Urothelium cell line (cell line): Measurements from ENCODE around the gene BCL7A.
A peak's percentile ranks its signal among the peaks of the same experiment; 100 is the strongest.

Source experiments
- DNase-seq: peaks from one replicate; pipeline ENCODE4 v3.0.0; 2011; ENCODE audit warnings: low spot score, mixed read lengths
- FAIRE-seq: peaks from 2 replicates; lab custom pipeline; 2011; peaks lifted over from hg19 to GRCh38; lab: Jason Lieb, UNC

Gene BCL7A

DNA sequence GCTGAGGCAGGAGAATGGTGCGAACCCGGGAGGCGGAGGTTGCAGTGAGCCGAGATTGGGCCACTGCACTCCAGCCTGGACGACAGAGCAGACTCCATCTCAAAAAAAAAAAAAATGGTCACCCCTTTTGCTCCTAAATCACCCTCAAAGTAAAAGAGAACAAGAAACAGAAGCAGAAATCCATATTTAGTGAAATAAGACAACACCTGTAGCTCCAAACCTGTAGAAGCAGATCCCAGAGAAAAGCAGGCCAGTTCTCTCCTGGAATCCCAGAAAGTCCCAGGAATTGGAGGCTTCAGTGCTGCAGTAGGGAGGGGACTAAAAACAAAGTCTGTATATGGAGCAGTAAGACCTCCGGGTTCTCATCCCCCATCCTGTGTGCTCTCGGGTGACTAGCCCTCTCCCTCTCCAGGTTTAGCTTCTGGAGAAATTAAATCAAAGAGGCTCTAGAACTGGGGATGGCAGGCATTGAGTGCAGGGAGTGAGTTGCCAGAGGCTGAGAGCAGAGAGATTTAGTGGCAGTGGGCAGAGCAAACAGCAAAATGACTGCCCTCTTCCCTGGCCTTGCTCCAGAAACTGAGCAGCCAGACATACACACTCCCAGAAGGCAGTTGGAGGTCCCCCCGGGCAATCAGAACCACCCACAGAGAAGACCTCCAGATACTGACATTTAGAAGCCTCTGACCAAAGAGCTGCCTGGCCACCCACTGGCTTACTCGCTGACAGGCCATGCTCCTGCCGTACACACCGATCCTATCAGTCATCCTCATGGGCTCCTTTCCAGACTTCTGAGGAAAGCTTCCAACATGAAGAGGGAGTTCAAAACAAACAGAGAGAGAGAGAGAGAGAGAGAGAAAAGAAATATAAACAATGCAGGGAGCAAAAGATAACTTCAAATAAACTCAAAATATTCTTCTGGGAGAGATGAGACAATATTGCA, 50.6 kb downstream of the BCL7A start:
- DNase-seq (no peak), FAIRE-seq (no peak)

DNA sequence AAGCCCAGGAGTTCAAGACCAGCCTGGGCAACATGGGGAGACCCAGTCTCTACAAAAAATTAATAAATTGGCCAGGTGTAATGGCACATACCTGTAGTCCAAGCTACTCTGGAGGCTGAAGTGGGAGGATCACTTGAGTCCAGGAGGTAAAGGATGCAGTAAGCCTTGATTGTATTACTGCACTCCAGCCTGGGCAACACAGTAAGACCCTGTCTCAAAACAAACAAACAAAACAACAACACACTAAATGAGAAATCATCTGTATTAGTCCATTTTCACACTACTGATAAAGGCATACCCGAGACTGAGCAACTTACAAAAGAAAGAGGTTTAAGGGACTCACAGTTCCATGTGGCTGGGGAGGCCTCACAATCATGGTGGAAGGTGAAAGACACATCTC, 52.1 kb downstream of the BCL7A start:
- no peak for DNase-seq
- FAIRE-seq: no peak

DNA sequence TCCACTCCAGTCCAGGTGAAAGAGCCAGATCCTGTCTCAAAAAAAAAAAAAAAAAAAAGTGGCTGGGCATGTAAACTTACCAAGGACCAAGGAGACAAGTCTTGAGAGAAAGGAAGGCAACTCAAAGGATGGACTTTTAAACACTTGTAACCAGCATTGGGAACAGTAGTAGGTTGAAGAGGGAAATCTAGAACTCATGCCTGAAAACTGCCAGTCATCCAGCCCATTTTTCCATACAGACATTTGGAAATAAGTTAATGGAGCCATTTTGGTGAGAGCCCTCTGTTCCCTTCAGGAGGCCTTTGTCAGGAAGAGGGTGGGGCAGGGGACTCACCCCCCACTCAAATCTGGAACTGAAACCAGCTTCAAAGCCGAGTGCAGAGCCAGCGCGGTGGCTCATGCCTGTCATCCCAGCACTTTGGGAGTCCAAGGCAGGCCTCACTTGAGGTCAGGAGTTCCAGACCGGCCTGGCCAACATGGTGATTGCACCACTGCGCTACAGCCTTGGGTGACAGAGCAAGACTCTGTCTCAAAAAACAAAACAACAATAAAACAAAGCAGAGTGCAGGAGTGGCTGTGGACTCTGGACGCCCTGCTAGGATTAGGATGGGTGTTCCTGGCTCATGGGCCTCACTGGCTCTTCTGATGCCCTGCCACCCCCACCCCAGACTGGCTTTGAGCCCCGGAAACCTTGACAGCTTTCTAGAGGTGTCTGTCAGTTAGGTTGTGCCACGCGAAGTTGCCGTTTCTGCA, 55.2 kb downstream of the BCL7A start:
- DNase-seq (no peak), FAIRE-seq (no peak)

DNA sequence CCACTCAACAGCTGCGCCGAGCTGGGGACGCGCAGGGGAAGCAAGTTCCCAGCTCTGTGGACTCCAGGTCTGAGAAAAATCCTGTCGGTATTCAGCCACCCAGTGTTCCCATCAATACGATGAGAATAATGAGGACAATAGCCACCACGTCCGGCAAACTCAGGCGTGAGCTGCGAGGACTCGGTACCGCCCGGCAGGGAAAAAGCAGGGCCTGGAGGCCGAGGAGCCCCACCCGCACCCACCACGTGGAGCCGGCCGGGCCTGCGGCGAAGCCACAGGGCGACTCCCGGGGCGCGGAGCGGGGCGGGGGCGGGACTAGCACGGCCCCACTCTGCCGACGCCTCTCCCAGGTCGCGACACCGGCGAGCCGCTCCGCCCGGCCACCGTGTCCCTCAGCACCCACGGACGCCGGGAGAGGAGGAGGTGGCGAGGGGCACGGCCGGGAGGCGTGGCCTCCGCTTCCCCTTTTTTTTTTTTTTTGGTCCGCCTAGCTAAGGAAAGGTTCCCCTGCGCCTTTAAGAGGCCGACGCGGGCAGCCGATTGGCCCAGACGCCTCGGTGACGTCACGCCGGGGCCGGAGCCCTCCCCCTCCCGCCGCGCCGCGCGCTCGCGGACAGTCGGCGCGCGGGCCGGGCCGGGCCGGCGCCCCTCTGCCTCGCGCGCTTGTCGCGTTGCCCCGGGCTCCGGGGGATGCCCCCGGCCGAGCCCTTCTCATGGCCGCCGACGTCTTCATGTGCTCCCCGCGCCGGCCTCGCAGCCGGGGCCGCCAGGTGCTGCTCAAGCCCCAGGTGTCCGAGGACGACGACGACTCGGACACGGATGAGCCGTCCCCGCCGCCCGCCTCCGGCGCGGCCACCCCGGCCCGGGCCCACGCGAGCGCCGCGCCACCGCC, 56.7 kb downstream of the BCL7A start, which contains the start of gene MLXIP:
MLXIP (plus strand) TSS at position 616 of the 892 bp plus-strand sequence; CDS start at position 714, 98 bp downstream.
- FAIRE-seq (no peak), DNase-seq (peak; percentile 98)

DNA sequence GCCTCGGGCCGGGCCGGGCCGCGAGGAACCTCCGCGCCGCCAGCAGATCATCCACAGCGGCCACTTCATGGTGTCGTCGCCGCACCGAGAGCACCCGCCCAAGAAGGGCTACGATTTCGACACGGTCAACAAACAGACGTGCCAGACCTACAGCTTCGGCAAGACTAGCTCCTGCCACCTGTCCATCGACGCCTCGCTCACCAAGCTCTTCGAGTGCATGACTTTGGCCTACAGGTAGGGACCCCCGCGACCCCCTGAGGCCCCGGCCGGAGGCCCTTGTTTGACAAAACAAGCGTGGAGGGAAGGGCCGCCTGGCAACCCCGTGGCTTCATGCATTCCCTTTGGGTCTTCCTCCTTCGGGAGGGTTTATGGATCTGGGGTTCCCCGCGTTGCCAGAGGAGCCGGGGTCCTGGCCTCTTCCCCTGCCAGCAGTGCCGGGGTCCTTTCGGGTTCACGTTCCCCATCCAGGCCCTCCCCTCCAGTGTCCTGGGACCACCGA, 57.4 kb downstream of the BCL7A start:
- peak; percentile 25 for DNase-seq

DNA sequence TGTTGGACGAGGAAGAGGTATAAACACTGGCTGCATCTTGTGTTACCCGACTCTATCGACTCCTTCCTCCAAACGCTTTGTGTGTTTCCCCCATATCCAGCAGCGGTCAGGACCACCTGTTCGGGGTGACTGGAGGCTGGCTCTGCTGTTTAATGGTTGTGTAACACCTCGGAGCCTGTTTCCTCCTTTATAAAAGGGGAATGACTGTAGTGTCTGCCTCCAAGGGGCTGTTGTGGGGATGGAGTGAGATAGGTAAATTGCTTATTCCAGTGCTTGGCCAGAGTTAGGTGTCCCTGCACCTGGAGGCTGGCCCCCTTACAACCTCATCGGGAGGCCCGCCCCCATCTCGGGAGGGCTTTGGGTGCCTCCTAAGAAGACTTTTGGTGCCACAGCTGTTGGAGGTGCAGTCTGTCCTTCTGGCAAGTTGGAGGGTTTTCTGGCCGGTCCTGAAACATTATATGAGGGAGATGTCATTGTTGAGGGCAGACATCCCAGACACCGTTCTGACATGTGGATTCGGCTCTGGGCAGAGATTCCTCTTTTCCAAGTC, 57.9 kb downstream of the BCL7A start:
- FAIRE-seq (no peak), DNase-seq (no peak)

More for the DNA sequence above, 57.4 kb downstream of the BCL7A start:
- no peak for FAIRE-seq

DNA sequence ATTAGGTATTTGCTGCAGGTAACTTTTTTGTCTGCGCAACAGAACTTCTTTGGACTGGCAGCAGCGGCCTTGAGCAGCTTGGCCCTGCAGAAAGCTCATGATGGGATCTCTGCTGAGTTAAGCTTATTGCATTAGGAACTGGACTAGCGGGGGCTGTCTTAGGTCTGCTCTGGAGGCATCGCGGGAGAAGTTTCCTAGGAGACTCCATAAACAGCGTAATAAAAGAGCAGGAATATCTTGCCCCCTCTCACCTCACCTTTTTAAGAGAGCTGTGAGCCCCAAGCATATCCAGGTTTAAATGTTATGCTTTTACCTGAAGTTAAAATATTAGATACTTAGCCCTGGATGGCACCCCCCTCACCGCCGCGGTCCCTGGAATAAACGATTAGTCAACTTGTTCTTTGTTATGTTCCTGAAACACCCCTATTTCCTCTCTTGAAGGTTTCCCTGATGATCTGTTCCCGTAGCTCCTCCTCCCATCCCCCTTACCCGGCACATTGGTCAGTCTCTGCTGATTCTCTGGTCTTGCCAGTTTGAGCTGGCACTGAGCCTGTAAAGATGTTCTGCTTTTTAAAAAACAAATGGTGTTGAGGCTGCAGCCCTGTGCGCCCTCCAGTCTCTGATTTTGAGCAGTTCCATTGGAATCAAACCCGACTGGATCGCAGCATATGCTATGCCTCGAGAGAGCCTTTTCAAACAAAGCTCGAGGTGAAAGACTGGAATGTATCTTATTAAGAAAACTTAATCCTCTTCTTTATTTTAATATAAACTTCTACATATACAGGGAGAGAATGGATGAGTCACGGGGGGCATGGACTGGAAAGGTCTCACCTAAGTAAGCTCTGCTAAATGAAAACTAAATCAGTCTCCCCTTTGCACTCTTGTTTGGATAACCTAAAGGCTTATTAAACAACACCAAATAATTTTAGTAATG, 58.7 kb downstream of the BCL7A start:
- FAIRE-seq (no peak), DNase-seq (peak; percentile 53)

DNA sequence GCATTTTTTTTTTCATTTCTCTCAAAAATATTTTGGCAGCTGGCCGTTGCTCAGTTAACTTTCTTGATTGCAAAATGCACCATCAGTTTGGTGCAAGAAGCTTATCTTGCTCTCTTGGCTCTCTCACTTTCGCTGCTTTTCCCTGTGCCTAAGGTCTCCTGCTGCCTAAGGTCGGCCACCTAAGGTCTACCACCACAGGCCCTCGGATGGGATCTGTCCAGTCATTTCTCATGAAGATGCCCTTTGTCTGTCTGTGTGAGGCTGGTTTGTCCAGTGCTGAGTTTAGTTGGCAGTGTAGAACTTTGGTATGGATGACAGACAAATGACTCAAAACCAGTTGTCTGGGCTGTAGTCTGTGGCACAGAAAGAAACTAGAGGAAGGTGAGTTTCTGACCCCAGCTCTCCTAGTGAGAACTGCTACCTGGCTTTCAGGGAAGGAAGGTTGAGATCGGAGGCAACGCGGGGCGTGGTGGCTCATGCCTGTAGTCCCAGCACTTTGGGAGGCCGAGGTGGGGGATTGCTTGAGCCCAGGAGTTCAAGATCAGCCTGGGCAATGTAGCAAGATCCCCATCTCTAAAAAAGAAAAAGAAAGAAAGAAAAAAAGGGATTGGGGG, 59.5 kb downstream of the BCL7A start:
- DNase-seq (no peak), FAIRE-seq (no peak)

DNA sequence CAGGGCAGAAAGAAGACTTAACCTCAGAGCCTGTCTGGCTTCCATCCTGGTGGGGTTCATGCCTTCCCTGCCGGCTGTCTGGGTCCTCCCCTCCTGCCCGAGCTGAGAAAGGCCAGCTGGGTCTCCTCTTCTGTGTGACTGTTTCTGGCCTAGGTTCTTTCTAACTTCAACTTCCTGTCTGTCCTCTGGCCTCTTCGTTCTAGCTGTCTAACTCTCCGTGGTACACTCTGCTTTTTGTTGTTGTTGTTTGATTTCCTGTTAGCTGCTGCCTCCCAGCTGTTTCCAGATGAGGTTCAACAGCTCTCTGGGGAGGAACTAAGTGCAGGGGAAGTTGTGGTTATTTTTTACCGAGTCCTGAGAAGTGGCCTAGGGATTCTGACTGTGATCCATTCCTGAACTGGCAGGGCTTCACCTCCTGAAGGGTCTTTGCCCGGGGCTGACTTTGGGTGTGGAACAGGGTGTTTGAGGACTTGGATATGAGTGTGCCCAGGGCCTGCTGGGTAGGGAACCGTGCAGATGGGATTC, 60.1 kb downstream of the BCL7A start:
- FAIRE-seq (no peak), DNase-seq (no peak)

DNA sequence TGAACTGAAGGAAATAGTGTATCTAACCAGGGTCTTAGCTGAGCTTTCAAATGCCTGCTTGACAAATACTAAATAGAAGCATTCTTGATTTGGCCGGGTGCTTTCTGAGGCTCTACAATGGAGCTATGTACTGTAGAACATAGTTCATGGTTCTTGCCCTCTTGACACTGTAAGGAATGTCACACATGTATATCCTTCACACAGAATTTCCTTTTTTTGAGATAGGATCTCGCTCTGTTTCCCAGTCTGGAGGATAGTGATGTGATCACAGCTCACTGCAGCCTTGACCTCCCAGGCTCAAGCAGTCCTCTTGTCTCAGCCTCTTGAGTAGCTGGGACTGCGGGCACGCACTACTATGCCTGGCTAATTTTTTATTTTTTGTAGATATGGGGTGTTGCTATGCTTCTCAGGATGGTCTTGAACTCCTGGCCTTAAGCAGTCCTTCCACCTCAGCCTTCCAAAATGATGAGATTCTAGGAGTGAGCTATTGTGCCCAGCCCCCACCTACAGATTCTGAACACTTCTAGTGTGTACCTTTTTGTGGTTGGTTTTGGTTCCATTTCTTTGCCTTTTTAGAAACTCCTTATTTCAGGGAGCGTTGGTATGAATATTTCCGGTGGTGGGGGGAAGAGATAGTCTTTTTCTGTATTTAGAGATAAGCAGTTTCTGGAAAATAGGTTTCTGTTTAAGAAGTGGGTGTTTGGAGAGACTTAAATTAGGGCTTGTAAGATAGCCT, 61.1 kb downstream of the BCL7A start:
- no peak for FAIRE-seq
- no peak for DNase-seq

DNA sequence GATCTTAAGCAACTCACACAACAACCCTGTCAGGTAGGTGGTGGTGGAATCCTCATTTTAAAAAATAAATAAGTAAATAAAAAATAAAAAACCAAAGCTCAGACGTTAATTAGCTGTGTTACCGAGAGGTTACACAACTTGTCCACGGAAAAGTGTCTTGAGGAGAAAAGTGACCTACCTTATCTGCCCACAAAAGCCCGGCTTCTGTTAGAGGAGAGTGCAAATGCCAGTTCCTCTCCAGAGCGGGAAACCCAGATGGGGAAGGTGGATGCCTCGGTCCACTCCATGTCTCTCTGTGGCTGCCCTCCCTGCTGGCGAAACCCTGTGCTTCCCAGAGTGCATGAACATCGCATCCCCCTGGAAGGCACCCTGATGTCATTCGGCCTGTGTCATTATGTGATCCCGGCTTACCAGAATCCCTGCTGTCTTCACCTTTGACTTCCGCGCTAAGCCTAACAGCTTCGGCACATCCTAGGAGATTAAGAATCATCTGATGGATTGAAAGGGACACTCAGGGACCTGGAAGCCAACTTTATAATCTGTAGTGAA, 63.2 kb downstream of the BCL7A start:
- DNase-seq: no peak
- FAIRE-seq: no peak

DNA sequence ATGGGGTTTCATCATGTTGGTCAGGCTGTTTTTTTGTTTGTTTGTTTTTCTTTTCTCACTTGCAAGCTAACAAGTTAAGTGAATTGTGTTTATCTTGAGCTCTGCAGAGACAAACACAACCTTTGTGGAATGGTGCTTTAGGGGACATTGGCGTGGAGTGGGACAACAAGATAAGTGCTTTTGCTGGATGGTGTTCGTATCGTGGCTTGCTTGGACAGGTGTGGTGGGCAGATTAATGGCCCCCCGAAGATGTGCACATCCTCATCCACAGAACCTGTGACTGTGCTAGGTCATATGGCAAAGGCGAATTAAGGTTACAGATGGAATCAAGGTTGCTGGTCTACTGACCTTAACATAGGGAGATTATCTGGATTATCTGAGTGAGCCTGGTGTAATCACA, 63.9 kb downstream of the BCL7A start:
- no peak for DNase-seq
- FAIRE-seq: no peak

DNA sequence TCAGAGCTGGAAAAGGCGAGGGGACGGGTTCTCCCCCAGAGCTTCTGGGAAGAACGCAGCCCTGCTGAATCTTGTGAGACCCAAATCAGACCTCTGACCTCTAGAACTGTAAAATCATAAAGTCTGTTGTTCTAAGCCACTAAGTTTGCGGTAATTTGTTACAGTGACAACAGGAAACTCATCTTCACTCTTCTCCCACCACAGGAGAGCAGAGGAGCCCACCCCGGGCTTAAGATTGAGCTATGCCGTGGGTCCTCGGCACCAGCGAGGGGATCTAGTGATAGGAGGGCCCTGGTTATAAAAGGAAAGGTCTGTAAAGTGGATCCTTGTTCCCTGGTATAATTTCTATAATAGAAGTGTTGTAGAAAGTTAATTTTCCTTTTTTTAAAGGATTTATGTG, 64.4 kb downstream of the BCL7A start:
- no peak for FAIRE-seq
- DNase-seq: no peak

DNA sequence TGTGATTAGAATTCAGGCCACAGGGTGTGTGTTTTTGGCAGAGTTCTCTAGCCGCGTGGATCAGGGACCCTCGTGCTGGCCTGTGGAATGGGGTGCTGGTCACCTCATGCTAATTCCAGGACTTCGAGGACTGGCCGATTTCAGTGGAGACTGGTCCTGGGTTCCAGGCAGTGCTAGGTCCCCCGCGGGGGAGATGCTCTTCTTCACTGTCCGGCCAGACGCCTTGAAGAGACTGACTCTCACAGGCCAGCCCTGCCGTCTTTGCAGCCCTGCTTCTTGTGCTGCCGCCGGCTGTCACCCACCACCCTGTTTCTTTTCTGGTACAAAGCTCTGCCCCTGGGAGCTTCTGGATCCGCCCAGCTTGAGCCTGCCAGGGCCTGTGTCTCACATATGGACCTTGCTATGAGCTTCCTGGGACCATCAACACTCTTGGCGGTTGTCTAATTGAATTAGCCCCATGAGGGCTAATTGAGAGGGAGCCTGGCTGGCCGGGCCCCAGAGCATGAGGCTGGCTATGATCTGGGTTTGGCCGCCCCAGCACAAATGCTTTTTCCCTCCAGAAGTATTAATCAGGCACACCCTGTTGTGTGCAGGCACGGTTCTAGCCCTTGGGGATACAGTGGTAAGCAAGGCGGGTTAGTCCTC, 65.1 kb downstream of the BCL7A start:
- DNase-seq: no peak
- FAIRE-seq: no peak

DNA sequence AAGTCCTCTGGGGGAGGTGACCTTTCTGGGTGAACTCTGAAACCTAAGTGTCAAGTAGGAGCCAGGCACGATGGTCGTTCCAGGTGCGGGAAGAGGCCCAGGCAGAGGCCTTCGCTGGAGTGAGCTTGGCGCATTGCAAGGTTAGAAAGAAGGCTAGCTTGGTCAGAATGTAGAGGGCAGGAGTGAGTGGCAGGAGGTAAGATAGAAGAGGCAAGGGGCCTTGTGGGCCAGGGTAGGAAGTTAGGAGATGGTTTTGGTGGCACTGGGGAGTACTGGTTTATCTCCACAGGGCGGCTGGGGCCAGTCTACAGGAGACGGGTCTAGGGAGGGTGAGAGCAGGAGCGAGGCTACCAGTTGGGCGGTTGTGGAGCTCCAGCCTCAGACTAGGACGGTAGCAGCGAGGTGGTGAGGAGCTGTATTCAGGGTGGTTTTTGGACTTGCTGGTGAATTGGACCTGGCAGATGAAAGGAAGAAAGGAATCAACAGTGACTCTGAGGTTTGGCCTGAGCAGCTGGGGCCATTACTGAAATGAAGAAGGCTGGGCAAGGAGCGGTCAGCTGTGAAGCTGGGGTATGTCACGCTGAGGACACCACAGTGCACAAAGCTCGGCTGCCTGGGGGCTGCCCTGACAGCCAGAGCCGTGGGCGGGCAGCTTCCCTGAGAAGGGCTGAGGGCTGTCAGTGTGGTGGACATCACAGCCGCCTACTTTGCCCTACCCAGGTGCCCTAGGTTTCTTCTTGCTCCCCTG, 65.9 kb downstream of the BCL7A start:
- DNase-seq (no peak), FAIRE-seq (no peak)

DNA sequence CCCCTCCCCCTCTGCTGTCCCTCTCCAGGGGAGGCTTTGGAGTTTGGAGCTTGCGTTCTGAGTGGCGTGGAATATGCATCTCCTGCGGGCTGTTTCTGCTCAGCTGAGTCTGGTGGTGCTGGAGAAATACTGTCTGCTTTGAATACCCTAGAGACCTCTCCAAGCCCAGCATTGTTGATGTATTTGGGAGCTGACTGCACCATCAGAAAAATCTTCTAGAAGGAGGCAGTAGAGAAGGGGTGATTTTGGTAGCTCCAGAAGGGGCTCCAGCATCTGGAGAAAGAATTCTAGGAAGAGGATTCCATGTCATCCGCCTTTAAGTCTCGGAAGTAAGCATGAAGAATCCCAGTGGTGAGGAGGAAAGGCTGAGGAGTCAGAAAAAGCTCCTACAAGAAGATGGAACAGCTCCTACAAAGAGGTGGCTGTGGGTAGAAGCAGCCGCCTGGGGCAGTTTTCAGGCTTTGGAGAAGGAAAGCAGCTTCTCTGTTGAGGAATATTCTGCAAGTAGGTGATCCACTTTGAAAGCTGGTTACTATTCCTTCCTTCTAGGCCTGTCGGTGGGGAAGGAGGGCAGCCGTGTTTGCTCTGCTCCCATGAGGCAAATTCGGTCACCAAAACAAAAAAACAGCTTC, 66.6 kb downstream of the BCL7A start:
- FAIRE-seq (no peak), DNase-seq (no peak)
